Islet precursor cell (in vitro differentiated cells): ENCODE results near the gene DPPA4.
"Not testable (repeated sequence)": the region's sequence is repeated elsewhere in the genome, so short reads cannot be mapped to it uniquely, and the experiment has no call there.

Source experiments
- DNase-seq: peaks from one replicate; pipeline ENCODE4 v3.0.0-alpha.2; 2018

The DPPA4 gene

GRCh38 chr3:109337393-109337792, at the start of gene DPPA4:
Gene DPPA4, minus strand, starts transcription at chr3:109337546. Its CDS starts 29 bp downstream, at chr3:109337517.
- peak; percentile 77 for DNase-seq

- DNase-seq, result no peak
Observed at GRCh38 chr3:109385442-109386318, 48.3 kb upstream of the DPPA4 start.

- no peak for DNase-seq
Observed at GRCh38 chr3:109384164-109384563, 46.8 kb upstream of the DPPA4 start.

- DNase-seq, result no peak
Observed at GRCh38 chr3:109382588-109382987, 45.2 kb upstream of the DPPA4 start.

GRCh38 chr3:109375975-109376374, 38.6 kb upstream of the DPPA4 start:
- no peak for DNase-seq

- DNase-seq, result not testable (repeated sequence)
Observed at GRCh38 chr3:109374434-109374833, 37.1 kb upstream of the DPPA4 start.

- no peak for DNase-seq
Observed at GRCh38 chr3:109373933-109374332, 36.6 kb upstream of the DPPA4 start.

- no peak for DNase-seq
Observed at GRCh38 chr3:109372639-109373038, 35.3 kb upstream of the DPPA4 start.

- DNase-seq, result peak; percentile 68
Observed at GRCh38 chr3:109369510-109369909, 32.2 kb upstream of the DPPA4 start.

- DNase-seq, result no peak
Observed at GRCh38 chr3:109364088-109364487, 26.7 kb upstream of the DPPA4 start.

- no peak for DNase-seq
Observed at GRCh38 chr3:109363634-109364033, 26.3 kb upstream of the DPPA4 start.

GRCh38 chr3:109362823-109363222, 25.5 kb upstream of the DPPA4 start:
- no peak for DNase-seq

GRCh38 chr3:109358809-109359208, 21.5 kb upstream of the DPPA4 start:
- DNase-seq, result not testable (repeated sequence)

- no peak for DNase-seq
Observed at GRCh38 chr3:109356442-109357155, 19.3 kb upstream of the DPPA4 start.

GRCh38 chr3:109355625-109356441, 18.5 kb upstream of the DPPA4 start:
- DNase-seq, result peak; percentile 68

- no peak for DNase-seq
Observed at GRCh38 chr3:109353057-109353456, 15.7 kb upstream of the DPPA4 start.

GRCh38 chr3:109351231-109351630, 13.9 kb upstream of the DPPA4 start:
- DNase-seq, result no peak

- no peak for DNase-seq
Observed at GRCh38 chr3:109346770-109347295, 9.5 kb upstream of the DPPA4 start.

- DNase-seq, result no peak
Observed at GRCh38 chr3:109346099-109346498, 8.8 kb upstream of the DPPA4 start.

- DNase-seq, result no peak
Observed at GRCh38 chr3:109339714-109340648, 2.6 kb upstream of the DPPA4 start.

GRCh38 chr3:109339197-109339596, 1.9 kb upstream of the DPPA4 start:
- DNase-seq, result no peak

GRCh38 chr3:109338322-109338721, 976 bp upstream of the DPPA4 start:
- DNase-seq, result no peak
